Measurements from ENCODE around the gene GNB1L. TPM values are rescaled to one million over a fixed set of nuclear protein-coding genes. Genes with fewer than 3 reads are reported as not detected.

Gene GNB1L
- total RNA-seq, 1 experiment from 2014 or later: 18.0 TPM

- POLR2A ChIA-PET: no interaction called here
- ATAC-seq (no peak), DNase-seq (ENCODE audit: low spot score) (no peak)
- CTCF ChIA-PET: interaction anchor here (1.1 to 2.9 kb wide), 3 partner anchors 9 to 162 kb away, joined by 3 to 8 read pairs (median 7); no protein-coding TSS in a partner anchor
- TF ChIP-seq ZNF219 (CRISPR knock-in tag; IDR thresholded peaks at IDR 0.05; ENCODE audit: borderline replicate concordance): no peak
- no peak for TF ChIP-seq ZNF416 (CRISPR knock-in tag; IDR thresholded peaks at IDR 0.05)
- TF ChIP-seq ZNF263 (CRISPR knock-in tag; IDR thresholded peaks at IDR 0.05; ENCODE audit: low read depth): no peak
- no peak for TF ChIP-seq FOXP1 (CRISPR knock-in tag; IDR thresholded peaks at IDR 0.05; ENCODE audit: borderline replicate concordance)
- no peak for TF ChIP-seq ZNF512 (CRISPR knock-in tag; IDR thresholded peaks at IDR 0.05; ENCODE audit: borderline replicate concordance)
- no peak for TF ChIP-seq TEAD1 (CRISPR knock-in tag; IDR thresholded peaks at IDR 0.05)
- no peak for TF ChIP-seq MXD4 (CRISPR knock-in tag; IDR thresholded peaks at IDR 0.05; ENCODE audit: borderline replicate concordance)
- no peak for TF ChIP-seq NR1H2 (CRISPR knock-in tag; IDR thresholded peaks at IDR 0.05)
- TF ChIP-seq IRF2 (CRISPR knock-in tag; IDR thresholded peaks at IDR 0.05; ENCODE audit: borderline replicate concordance, low read depth): no peak
- no peak for TF ChIP-seq AR (CRISPR knock-in tag; IDR thresholded peaks at IDR 0.05)
- no peaks in the 10 kb centered on the region for H3K4me1 Mint-ChIP-seq
- H3K36me3 Mint-ChIP-seq: 0 out of 2 replicates have a peak, but pooled peaks cover 3% of the 10 kb centered on the region
- no peak overlapping the region for H3K4me3 Mint-ChIP-seq
- no peaks in the 10 kb centered on the region; the same call in 1 of the 2 replicates for H3K27me3 Mint-ChIP-seq (ENCODE audit: low read depth)
- H3K27ac Mint-ChIP-seq: no peak overlapping the region
- H3K9me3 Mint-ChIP-seq: no peaks in the 10 kb centered on the region
These were observed 62.8 kb downstream of the GNB1L start for GRCh38 chr22:19791894-19792293.

GRCh38 chr22:19791243-19791642 lies 63.4 kb downstream of the GNB1L start:
- Mint-ChIP-seq H3K27me3 (ENCODE audit: low read depth) (no peaks in the 10 kb centered on the region; the same call in 1 of the 2 replicates), H3K27ac (no peak overlapping the region), H3K36me3 (0 out of 2 replicates have a peak, but pooled peaks cover 3% of the 10 kb centered on the region), H3K4me1 (no peaks in the 10 kb centered on the region), H3K4me3 (no peak overlapping the region), H3K9me3 (no peaks in the 10 kb centered on the region)
- CTCF ChIA-PET: interaction anchor here (0.8 to 2.9 kb wide), 4 partner anchors 9 to 162 kb away, joined by 3 to 8 read pairs (median 6); no protein-coding TSS in a partner anchor
- POLR2A ChIA-PET: no interaction called here
- DNase-seq (ENCODE audit: low spot score): no peak
- no peak for ATAC-seq
- TF ChIP-seq TEAD1 (CRISPR knock-in tag; IDR thresholded peaks at IDR 0.05): no peak
- no peak for TF ChIP-seq MYBL2 (CRISPR knock-in tag; IDR thresholded peaks at IDR 0.05)
- TF ChIP-seq ELF4 (CRISPR knock-in tag; IDR thresholded peaks at IDR 0.05; ENCODE audit: low read depth): no peak
- no peak for TF ChIP-seq ARID4B (CRISPR knock-in tag; IDR thresholded peaks at IDR 0.05; ENCODE audit: borderline replicate concordance)
- no peak for TF ChIP-seq ZSCAN18 (CRISPR knock-in tag; IDR thresholded peaks at IDR 0.05)
- no peak for TF ChIP-seq TP53 (CRISPR knock-in tag; IDR thresholded peaks at IDR 0.05)
- no peak for TF ChIP-seq GRHL2 (CRISPR knock-in tag; IDR thresholded peaks at IDR 0.05; ENCODE audit: insufficient replicate concordance, severe bottlenecking)
- no peak for TF ChIP-seq ESRRA (CRISPR knock-in tag; IDR thresholded peaks at IDR 0.05; ENCODE audit: borderline replicate concordance)
- no peak for TF ChIP-seq ATF3 (CRISPR knock-in tag; conservative IDR thresholded peaks at IDR 0.05)
- no peak for TF ChIP-seq RORB (CRISPR knock-in tag; IDR thresholded peaks at IDR 0.05)

Data from WTC11 (cell line).